Measurements from ENCODE around the gene TBC1D8. TPM values are rescaled to one million over a fixed set of nuclear protein-coding genes. Genes with fewer than 3 reads are reported as not detected.

The TBC1D8 gene
- total and polyA plus RNA-seq, 2 of the 13 experiments (the other 11 are each of a cell fraction or from before 2014, with no cell fraction given) = 45.1 to 95.4 TPM

DNA sequence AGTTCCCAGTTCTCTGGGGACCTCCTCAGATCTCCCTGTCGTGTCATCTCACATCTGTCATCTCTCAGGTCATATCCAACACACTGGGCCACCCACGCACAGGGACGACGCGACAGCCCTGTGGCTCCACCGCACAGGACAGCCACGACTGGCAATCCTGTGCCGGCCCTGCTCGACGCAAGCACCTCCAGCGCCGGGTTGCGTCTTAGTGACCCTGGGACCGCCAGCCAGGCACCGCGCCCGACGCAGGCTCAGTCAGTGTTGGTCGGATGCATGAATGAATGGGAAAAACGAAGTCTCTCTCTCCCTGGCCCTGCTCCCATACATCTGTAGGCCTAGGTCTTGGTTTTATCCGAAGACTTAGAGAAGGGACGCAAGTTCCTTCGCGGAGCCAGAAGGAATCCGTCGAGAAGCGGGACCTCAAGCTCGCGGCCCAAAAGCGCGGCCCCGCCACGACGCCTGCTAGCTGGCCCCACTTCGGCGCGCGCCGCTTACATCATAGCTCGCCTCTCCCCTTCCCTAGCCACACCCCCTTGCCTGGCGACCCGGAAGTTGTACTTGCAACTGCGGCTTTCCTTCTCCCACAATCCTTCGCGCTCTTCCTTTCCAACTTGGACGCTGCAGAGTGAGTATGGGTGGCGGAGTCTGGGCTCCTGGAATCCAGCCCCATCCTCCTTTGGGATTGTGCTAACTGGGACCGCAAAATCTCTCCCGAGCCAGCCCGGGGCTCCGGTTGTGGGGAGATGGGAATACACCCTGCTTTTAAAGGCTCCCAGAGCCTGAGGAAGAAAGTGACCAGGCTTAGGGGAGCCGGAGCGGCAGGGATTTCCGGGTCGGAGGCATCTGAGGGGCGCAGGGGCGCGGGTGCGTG, 149.3 kb downstream of the TBC1D8 start, which contains the start of gene RPL31 (continued):
- TF ChIP-seq ZNF275 (CRISPR knock-in tag; IDR thresholded peaks at IDR 0.05; ENCODE audit: borderline replicate concordance) (peak; percentile 99; the same call in 1 of the 2 replicates), JUN (CRISPR knock-in tag; IDR thresholded peaks at IDR 0.05) (peak; percentile 96), ZBTB7A (CRISPR knock-in tag; IDR thresholded peaks at IDR 0.05) (peak; percentile 97), CCAR2 (optimal IDR thresholded peaks at IDR 0.05; ENCODE audit: low read depth, low read length) (no peak), ZSCAN12 (CRISPR knock-in tag; IDR thresholded peaks at IDR 0.05) (0 out of 2 replicates have a peak, but pooled peaks have one; percentile 44), SUZ12 (IDR thresholded peaks at IDR 0.05; ENCODE audit: low read depth, low read length) (peak; percentile 48; the same call in 1 of the 2 replicates), TEAD3 (CRISPR knock-in tag; optimal IDR thresholded peaks at IDR 0.05; ENCODE audit: borderline replicate concordance) (peak; percentile 93), ZMYM3 (CRISPR knock-in tag; IDR thresholded peaks at IDR 0.05) (peak; percentile 60), ZNF841 (CRISPR knock-in tag; IDR thresholded peaks at IDR 0.05; ENCODE audit: borderline replicate concordance) (0 out of 2 replicates have a peak, but pooled peaks have one; percentile 58), NR3C1 (CRISPR knock-in tag; IDR thresholded peaks at IDR 0.05) (no peak; the same call in 1 of the 2 replicates), NFRKB (IDR thresholded peaks at IDR 0.05) (peak; percentile 56; the same call in 1 of the 2 replicates), THRA (CRISPR knock-in tag; IDR thresholded peaks at IDR 0.05; ENCODE audit: borderline replicate concordance) (peak; percentile 71), SALL2 (CRISPR knock-in tag; IDR thresholded peaks at IDR 0.05) (peak; percentile 94), JUNB (CRISPR knock-in tag; IDR thresholded peaks at IDR 0.05; ENCODE audit: borderline replicate concordance) (peak; percentile 81), HNRNPH1 (optimal IDR thresholded peaks at IDR 0.05; ENCODE audit: low read depth, low read length) (peak; percentile 76), ZNF260 (CRISPR knock-in tag; IDR thresholded peaks at IDR 0.05; ENCODE audit: borderline replicate concordance, low read depth) (peak; percentile 97)
- TF ChIP-seq, protein P1, sequence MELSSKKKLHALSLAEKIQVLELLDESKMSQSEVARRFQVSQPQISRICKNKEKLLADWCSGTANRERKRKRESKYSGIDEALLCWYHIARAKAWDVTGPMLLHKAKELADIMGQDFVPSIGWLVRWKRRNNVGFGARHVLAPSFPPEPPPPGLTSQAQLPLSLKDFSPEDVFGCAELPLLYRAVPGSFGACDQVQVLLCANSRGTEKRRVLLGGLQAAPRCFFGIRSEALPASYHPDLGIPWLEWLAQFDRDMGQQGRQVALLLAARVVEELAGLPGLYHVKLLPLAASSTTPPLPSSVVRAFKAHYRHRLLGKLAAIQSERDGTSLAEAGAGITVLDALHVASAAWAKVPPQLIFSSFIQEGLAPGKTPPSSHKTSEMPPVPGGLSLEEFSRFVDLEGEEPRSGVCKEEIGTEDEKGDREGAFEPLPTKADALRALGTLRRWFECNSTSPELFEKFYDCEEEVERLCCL (CRISPR knock-in tag; IDR thresholded peaks at IDR 0.05; ENCODE audit: borderline replicate concordance) = peak; percentile 93
- TF ChIP-seq, protein P2, sequence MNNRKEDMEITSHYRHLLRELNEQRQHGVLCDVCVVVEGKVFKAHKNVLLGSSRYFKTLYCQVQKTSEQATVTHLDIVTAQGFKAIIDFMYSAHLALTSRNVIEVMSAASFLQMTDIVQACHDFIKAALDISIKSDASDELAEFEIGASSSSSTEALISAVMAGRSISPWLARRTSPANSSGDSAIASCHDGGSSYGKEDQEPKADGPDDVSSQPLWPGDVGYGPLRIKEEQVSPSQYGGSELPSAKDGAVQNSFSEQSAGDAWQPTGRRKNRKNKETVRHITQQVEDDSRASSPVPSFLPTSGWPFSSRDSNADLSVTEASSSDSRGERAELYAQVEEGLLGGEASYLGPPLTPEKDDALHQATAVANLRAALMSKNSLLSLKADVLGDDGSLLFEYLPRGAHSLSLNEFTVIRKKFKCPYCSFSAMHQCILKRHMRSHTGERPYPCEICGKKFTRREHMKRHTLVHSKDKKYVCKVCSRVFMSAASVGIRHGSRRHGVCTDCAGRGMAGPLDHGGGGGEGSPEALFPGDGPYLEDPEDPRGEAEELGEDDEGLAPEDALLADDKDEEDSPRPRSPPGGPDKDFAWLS (CRISPR knock-in tag; IDR thresholded peaks at IDR 0.05; ENCODE audit: borderline replicate concordance) = peak; percentile 70
- TF ChIP-seq, protein P3, sequence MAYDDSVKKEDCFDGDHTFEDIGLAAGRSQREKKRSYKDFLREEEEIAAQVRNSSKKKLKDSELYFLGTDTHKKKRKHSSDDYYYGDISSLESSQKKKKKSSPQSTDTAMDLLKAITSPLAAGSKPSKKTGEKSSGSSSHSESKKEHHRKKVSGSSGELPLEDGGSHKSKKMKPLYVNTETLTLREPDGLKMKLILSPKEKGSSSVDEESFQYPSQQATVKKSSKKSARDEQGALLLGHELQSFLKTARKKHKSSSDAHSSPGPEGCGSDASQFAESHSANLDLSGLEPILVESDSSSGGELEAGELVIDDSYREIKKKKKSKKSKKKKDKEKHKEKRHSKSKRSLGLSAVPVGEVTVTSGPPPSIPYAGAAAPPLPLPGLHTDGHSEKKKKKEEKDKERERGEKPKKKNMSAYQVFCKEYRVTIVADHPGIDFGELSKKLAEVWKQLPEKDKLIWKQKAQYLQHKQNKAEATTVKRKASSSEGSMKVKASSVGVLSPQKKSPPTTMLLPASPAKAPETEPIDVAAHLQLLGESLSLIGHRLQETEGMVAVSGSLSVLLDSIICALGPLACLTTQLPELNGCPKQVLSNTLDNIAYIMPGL (CRISPR knock-in tag; IDR thresholded peaks at IDR 0.05; ENCODE audit: borderline replicate concordance in 1 of 2, low read depth in 1 of 2) = peak; percentile 93 to 98

Data from HepG2 (cell line).